Activated CD4-positive, CD25-positive, alpha-beta regulatory T cell treated with anti-CD3 and anti-CD28 coated beads, Interleukin-2, amount 50 U/mL, for 24 hours (primary cell): ENCODE results near the gene IMMP2L.
A peak's percentile ranks its signal among the peaks of the same experiment; 100 is the strongest.

Experiments used
- ATAC-seq, 2 donors: fragments of 150-1000 bp; cut with Tn5 transposase; one replicate each; pipeline ENCODE4 v1.10.0; 2021; ENCODE audit warnings: mild to moderate bottlenecking in 1 of 2, moderate library complexity in 1 of 2

IMMP2L gene

DNA sequence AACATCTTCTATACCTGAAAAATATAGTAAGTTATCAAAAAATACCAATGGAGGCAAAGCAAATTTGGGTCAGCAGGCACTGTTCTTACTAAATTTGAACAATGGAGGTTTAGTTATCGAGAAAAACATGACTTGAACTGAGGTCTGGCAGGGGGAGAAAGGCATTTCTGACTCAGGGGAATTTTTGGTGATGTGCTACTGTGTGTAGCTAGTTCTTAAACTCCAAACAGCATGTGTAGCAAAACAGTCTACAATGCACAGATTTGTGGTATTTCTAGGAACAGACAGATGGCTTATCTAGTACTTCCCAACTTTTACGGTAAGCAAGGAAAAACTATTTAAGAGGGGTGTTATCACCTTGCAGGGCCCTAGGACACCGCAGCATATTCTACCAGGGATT, 783.0 kb downstream of the IMMP2L start:
- ATAC-seq: peak; percentile 25 to 48

DNA sequence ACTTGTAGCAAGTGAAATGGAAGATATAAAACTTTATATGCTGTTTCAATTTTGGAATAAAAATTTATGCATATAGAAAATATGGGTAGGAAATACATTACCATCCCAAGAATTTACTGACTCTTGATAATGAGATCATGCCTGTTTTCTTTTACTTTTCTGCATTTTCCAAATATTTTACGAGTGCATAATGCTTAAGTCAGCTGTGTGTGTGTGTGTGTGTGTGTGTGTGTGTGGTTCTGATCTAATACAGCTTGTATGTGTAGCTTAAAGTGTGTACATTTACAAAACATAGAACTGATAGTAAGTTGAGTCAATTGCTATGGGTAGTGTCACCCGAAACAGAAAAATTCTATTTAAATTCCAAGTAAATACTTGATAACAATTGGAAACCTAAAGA, 787.2 kb downstream of the IMMP2L start:
- ATAC-seq: no peak

DNA sequence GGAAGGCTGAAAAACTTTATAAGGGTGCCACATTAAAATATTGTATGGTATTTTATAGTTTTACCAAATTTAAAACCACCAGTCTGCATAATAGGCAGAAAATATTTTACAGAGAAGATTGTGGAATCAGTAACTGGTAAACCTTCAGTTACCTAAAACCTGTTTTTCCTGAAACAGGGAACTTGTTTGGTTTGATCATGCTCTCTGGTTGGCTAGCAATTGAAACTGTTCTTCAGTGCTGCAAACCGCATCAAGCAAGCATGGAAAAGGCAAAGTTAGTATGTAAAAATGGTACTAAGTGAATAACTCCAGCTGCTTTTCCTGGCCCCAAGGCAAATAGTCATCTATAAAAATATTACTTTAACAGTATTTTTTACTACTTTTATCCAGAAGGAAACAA, 788.2 kb downstream of the IMMP2L start:
- ATAC-seq: no peak

DNA sequence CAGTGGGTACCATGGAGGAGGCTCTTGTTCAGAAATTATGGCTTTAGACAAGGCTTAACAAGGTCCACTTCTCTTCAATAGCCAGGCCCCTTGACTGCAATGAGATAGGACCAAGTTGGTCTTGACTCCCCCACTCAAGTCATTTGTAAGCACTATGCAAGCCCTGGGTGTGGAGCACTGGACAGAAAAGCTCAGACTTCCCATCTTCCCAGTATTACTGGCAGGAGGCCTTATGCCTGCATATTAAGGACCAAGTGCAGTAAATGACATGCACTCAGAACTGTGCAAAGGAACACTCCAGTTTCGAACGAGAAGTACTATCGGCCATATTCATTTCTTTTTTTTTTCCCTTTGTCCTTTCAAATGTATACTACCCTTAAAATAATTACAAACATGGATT, 789.7 kb downstream of the IMMP2L start:
- no peak for ATAC-seq

DNA sequence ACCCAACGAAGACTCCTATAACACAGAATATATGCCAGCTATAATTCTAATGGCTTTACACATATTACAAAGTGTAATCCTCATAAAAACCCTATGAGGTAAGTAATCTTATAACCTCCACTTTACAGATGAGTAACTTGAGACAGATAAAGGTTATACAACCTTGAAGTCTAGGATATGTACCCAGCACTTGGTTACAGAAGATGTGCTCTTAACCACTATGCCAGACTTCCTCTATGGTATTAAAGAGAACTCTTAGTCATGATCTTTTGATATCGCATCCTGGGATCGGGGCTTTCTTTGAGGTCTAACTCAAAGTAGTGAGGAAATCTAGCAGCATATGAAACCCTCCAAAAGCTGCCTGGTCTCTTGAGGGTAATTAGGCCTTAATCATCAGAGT, 790.6 kb downstream of the IMMP2L start:
- no peak for ATAC-seq

DNA sequence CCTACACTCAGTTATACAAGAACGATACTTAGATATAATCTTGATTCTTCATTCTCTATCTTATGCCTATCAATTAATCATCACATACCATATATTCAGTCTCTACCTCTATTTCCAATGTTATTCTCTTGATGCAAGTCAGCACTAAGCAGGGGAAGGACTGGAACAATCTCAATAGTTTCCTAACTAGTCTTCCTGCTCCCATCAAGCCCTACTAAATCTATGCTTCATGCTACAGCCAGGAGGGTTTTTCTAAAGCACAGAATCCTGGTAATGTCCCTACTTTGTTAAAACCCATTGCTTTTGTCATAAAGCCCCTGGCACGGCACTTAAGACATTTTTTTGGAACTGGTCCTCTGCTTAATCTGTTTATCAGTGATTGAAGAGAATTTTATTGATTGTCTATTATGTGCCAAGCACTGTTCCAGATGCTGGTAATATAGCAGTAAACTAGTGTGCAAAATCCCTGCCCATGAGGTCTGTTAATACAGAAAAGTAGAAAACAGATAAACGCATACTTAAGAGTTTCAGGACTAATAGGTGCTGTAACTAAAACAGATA, 794.7 kb downstream of the IMMP2L start:
- ATAC-seq: no peak

DNA sequence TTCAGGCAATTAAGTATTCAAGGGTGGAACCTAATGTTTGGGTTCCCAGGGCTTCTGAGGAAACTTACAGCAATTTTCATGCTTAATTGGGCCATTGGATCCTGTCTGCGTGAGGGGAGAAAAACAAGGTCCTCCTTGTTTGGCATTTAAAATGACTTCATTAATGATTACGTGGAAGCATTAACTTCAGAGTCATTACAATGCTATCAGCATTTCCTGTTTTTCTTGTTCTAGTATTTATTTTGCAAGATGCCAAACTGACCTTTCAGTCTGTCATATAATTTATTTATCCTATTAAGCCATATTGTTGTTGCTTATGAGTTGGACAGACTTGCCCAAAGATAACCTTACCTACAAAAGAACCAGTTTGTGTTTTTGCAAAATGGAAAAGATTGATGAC, 795.4 kb downstream of the IMMP2L start:
- no peak for ATAC-seq

DNA sequence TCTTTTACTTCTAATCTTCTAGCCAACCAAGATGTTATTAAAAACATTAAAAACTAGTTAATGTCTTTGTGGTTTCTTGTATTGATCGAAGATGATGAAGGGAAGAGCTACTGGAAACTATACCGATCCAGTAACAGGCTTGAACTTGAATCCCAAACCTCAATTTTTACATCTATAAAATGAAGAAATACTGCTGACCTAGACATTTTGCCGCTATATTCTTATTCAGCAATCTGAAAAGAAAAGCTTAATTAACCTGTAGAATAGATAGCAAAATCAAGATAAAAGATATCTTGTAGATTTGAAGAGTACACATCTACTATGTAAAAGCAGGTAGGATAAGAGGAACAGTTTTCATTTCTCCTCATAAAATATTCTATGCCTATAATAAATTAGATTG, 797.4 kb downstream of the IMMP2L start:
- ATAC-seq: no peak

DNA sequence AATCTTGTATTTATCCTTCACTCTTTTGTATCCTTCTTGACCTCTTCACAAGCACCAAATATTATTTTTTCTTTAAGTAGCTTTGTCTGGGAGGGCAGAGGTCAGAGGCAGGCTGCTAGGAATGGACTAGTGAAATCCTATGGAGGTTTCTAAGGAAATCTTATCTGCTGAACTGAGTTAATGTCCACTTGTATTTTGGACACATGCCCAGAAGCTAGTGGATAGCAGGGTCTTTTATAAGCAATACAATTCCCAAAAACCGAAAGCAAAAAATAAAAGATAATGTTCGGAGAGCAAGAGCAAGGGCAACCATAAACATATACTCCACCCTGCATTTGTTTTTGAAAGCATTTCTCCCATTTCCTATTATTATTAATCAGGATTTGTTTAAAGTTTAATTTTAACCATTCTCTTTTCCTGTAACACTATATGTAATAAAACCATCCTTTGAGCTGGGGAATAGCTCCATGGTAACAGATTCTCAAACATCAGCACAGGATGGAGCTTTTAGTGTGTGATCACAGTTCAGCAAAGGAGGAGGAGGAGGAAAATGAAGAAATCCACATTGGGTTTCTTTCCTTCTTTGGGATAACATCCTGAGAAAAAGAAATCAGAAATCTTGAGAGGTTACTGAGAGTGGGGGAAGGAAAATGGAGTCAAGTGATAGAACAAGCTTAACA, 799.6 kb downstream of the IMMP2L start:
- no peak for ATAC-seq

DNA sequence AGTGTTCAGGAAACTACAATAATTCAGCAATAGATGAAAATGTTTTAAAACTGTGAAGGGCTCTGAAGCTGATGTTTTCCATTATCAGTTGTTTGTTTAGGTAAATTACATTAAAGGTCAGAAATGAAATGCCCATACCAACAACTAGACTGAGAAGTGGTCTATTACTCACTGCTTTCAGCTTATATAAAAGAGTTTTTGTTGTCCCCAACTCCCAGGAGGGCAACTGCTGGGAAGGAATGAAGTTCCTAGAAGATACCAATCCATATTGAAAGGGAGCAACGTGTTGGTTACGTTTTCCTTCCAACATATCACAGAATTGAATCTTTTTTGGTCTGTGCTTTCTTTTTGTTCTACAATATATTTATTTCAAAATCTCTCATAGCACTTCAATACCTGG, 802.0 kb downstream of the IMMP2L start:
- no peak for ATAC-seq

DNA sequence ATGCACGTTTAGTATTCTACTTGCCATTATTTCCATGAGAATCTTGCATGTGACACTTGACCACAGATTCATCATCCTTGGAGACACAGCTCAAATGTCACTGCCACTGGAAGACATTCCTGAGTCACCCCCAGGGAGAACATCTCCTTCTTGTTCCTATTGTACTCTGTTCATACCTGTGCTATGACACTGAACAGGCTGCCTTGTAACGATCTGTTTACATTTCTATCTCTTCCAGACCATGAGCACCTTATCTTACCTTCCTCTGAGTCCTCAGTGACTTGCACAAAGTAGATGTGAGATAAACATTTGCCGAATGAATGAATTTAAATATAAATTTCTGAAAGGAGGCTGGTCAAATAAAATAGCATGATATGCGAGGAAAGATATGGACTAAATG, 803.2 kb downstream of the IMMP2L start:
- no peak for ATAC-seq

DNA sequence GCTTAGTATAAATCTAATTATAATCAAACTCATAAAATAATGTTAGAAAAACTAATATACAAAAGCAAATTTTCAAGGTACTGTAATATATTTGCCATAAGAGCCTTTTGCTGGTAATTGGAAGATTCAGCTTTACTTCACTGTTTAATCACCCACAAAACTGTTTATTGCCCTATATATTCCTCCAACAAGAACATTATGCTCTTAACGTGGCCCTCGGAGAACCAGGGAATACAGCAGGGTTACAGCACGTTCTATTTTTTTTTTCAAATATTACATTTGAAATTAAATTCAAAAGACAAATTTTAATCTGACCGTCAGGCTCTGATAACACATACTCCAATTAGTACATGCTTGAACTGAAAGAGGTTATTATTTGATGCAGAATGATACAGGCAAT, 807.6 kb downstream of the IMMP2L start:
- ATAC-seq: no peak

DNA sequence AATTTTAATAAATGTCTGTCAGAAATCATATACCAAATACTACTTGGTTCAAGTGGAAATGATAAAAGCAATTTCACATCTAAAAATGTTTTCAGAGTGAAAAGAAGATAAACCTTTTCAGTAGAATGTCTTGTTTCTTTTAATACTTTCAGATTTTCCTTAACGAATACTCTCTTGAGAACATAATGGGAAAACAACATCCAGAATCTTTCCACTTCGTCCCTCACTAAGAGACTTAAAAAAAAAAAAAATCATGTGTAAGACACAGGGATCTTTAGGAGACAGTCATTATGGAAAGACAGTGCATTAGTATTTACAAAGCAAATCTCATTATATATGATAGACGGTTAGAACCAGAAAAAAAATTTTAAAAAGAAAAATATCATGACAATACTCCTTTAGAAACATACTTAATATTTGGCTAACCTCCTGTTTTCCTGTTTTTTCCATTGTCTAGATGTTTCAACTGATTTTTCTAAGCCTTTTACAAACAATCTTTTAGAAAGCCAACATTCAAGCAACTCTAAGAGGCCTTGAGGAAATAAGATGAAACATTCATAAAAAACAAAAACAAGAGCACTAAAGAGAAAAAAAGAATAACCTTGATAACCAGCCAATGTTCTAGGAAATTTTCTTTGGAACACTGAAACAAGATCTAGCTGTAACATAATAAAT, 811.2 kb downstream of the IMMP2L start:
- ATAC-seq: no peak

DNA sequence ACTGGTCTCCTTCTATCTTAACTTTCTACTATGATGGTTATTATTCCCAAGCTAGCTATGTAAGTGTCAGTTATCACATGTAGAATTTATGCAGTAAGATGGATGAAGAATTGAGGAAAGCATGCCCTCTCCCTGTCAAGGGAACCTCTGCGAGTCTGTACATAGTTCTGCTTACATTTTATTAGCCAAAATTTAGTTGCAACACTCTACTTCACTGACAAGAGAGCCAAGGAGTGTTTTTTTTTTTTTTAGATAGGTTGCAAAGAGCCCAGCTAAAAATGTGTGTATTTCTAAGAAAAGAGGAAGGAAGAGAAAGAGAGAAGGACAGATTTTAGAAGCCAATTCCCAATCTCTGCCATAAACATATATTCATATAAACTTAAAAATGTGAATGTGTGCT, 829.1 kb downstream of the IMMP2L start:
- no peak for ATAC-seq

DNA sequence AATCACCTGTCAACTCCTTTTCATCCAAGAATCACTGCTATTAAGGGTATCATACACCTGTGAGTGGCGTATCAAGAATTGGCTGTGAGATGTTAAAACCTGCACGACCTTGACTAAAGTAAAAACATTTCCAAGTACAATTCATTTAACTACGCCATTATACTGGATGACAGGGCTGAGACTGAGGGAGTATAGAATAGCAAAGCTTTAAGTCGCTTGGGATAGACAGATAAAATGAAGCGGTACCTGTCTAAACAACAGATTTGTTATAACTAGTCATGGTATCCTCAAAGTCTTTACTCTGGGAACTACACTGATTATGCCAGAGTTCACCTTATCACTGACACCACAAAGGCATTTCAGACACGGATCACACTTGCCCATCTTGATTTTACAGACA, 837.5 kb downstream of the IMMP2L start:
- ATAC-seq: no peak

DNA sequence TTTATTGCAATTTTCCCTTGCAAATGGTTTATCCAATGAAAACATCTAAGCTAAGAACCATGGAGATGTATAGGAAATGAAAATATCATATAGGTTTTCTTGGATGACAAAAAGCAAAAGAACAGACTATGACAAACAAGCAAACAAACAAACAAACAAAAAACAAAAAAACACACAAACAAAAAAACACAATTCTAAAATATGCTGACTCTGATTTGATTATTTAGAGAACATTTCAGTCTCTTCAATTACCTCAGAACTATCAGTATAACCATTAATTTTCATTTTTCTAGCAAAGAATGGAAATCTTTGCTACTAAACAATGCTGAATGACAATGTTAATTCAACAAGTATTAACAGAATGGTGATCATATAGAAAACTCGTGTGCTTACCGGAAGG, 840.9 kb downstream of the IMMP2L start:
- ATAC-seq: no peak

DNA sequence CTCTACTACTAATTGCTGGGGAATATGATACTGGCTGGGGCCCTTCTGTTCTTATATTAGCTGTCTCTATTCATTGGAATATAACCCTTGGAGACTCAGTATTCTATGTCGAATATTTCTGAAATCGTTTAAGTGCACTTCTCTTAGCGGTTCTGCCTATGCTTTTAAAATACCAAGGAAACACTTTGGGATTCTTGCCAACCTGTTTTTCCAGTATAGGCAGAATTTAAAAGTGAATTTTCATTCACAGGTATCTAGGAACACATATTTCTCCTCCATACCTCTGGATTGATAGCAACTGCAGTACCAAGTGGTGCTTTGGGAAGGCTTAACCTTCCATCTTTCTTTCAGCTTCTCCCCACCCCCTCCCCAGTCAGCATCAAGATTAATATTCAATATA, 841.7 kb downstream of the IMMP2L start:
- no peak for ATAC-seq

DNA sequence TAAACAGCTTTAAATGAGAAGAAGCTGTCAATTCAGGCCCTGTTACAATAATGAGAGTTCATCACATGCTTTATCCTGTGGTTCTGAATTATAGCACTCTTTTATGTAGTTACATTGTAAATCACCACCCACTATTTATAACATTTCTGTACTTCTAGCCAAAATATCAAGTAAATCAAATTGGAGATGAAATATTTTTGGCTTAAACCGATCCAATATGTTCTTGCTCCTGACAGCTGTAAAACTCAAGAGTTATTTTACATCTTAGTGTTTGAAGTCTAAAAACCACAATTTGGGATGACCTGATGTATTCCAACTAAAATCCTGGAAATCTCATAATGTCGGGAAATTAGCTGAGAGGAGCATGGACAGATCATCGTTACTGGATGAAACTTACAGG, 842.6 kb downstream of the IMMP2L start:
- no peak for ATAC-seq

DNA sequence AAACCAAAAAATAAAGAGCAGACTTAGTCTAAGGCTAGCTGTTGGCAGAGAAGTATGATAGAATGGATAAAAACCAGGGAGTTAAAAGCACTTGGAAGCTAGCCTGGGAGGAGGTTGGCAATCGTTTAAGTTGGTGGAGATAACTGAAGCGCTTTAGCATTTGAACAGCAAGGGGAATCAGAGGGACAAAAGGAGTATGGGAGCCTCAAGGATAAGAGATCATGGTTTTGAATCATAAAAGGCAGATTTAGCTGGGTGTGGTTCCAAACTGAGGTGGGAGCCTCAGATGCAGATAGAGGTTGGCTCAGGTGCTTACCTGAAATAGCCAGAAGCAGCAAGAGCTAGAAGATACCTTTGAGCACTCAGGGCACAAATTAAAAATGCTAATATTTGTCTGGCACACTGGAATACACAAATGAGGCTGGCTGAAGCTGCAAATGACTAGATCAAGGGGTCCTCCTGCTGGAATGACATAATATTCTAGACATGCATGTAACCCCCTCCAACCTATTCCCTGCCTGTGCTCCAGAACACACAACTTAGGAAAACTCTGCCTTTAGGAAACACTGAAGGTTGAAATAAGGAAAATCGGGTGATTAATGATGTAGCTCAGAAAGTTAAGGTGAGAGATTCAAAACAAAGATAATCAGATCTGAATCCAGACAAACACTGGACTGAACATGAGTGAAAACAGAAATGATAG, 843.6 kb downstream of the IMMP2L start:
- no peak for ATAC-seq

DNA sequence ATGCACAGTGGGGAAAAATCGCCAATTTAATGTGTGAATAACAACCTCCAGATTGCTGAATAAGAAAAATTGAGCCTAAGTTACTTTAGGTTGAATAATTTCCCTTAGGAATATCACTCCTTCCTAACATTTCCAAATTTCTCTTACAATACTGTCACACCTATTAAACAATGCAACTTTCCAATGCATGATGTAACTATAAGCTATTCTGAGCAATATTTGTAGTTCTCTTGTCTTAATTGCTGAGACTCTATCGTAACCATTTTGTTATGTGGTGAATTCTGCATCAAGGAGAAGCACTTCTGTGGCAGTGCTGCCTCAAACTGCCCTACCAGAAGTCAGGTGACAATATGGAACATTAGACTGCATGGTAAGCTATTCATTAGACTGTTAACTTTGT, 858.1 kb downstream of the IMMP2L start:
- no peak for ATAC-seq

DNA sequence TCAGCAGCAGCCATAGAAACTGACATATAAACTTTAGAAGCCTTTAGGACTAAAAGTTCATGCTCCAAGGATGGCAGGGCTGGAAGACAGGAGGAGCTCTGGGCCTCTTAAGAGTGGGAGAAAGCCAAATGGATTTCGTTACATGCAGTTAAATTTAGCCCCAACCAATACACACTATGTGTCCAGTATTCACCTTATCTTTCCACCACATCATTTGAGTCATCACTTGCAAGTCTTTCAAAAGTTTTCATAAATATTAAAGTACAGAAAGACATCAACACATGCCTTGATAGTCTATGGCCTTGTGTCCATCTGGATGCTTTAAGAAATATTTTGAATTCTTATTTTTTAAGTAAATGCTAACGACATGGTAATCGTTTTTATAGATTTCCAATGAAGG, 863.7 kb downstream of the IMMP2L start:
- ATAC-seq: no peak

DNA sequence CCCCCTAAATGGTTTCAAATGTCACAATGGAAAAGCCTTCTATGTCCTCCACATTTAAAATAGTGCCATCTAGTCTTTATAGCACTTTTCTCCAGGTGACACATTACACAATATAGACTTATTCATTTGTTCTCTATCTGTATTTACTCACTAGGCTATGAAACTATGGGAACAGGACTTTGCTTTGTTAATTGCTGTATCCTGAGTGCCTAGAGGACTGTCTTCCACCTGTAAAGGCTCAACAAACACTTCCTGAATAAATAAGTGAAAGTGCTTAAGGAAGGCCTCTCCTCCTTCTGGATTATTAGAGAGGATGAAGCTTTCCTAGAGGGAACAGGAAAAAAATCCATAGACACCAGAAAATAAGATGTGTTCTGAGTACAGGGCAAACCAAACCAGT, 868.9 kb downstream of the IMMP2L start:
- no peak for ATAC-seq

DNA sequence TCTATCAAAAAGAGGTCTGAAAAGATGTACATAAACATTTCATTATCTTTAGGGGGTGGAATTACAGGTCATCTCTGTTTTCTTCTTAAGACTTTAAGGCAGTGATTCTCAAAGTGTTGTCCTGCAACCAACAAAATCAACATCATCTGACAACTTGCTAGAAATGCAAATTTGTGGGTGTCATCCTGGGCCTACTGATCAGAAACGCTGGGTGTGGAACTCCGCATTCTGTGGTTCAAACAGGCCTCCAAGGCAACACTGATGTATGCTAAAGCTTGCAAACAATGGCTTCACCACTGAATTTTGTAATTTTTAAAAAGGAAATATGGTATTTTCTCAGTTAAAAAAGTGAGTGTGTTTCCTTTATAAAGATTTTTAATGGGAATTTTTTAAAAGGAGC, 873.4 kb downstream of the IMMP2L start:
- no peak for ATAC-seq

DNA sequence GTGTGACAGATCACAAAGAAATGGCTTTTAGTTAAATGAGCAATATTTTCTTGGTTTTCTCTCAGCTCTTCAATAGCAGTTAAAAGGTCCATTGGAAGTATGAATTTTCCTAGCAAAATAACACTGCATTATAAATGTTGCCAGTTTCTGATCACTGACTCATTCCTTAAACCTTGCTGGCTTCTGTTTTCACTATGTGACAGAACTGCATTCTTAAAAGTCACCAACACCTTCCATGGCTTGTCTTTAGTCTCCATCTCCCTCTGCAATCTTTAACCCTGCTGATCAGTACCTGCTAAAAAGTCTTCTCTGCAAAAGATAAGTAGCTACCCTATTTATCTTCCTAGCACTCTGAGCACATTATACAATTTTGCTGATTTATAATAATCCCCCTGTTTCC, 876.4 kb downstream of the IMMP2L start:
- no peak for ATAC-seq
